ENCODE data around the gene METAP2.

- no peak for TF ChIP-seq ZNF274 (IDR thresholded peaks at IDR 0.05; ENCODE audit: borderline replicate concordance, extremely low read depth, low read length)
- TF ChIP-seq CTCF (IDR thresholded peaks at IDR 0.05; ENCODE audit: control extremely low read depth in 1 of 3, insufficient read depth in 1 of 3, low read depth in 1 of 3, low read length in 3 of 3), result no peak
- no peak for TF ChIP-seq GABPA (IDR thresholded peaks at IDR 0.05; ENCODE audit: borderline replicate concordance, insufficient read depth, low read length)
- no peak for TF ChIP-seq SP2 (IDR thresholded peaks at IDR 0.05; ENCODE audit: low read length)
- TF ChIP-seq SRF (IDR thresholded peaks at IDR 0.05; ENCODE audit: low read depth, low read length), result no peak
- TF ChIP-seq ATF2 (IDR thresholded peaks at IDR 0.05; ENCODE audit: low read length), result no peak
- TF ChIP-seq EP300 (IDR thresholded peaks at IDR 0.05; ENCODE audit: borderline replicate concordance in 1 of 2, low read depth in 2 of 2, low read length in 2 of 2), result no peak
- TF ChIP-seq CHD2 (IDR thresholded peaks at IDR 0.05; ENCODE audit: low read length), result no peak
- TF ChIP-seq USF2 (IDR thresholded peaks at IDR 0.05; ENCODE audit: low read length), result no peak
- TF ChIP-seq E2F6 (IDR thresholded peaks at IDR 0.05), result no peak
- no peak for TF ChIP-seq SAP30 (IDR thresholded peaks at IDR 0.05; ENCODE audit: insufficient read depth, insufficient replicate concordance, low read length)
- TF ChIP-seq POLR2A (IDR thresholded peaks at IDR 0.05; ENCODE audit: control extremely low read depth in 1 of 2, low read depth in 2 of 2, low read length in 2 of 2), result no peak
- no peak for TF ChIP-seq EZH2 (IDR thresholded peaks at IDR 0.05; ENCODE audit: low read depth, low read length, severe bottlenecking)
These were observed 3.7 kb upstream of the METAP2 start for GRCh38 chr12:95470300-95470699.

All from H1 (cell line).